Neural crest cell (in vitro differentiated cells): ENCODE measurements around the gene PRRT2. TPM values are rescaled to one million over a fixed set of nuclear protein-coding genes. Genes with fewer than 3 reads are reported as not detected.

Experiments used
- DNase-seq: peaks from one replicate; pipeline ENCODE4 v3.0.0; 2021; ENCODE audit warnings: low read depth, mixed read lengths, low spot score
- H3K27ac Mint-ChIP-seq: one replicate; pipeline ENCODE4 v1.8.0; 2021; ENCODE audit warnings: mild to moderate bottlenecking, mixed read lengths; ENCODE audit not compliant: unreplicated experiment
- H3K27me3 Mint-ChIP-seq: 2 replicates; pipeline ENCODE4 v1.8.0; 2021; ENCODE audit warnings: low read depth, mild to moderate bottlenecking, mixed read lengths
- H3K36me3 Mint-ChIP-seq: 2 replicates; pipeline ENCODE4 v1.8.0; 2021; ENCODE audit warnings: low read depth, mild to moderate bottlenecking, mixed read lengths
- H3K4me1 Mint-ChIP-seq: 2 replicates; pipeline ENCODE4 v1.8.0; 2021; ENCODE audit warnings: mixed read lengths
- H3K4me3 Mint-ChIP-seq: one replicate; pipeline ENCODE4 v1.8.0; 2021; ENCODE audit warnings: mild to moderate bottlenecking, mixed read lengths
- H3K9me3 Mint-ChIP-seq: 2 replicates; pipeline ENCODE4 v1.8.0; 2021; ENCODE audit warnings: mixed read lengths
- CTCF ChIP-seq: fragments of 200-600 bp; sonication (generic); conservative IDR thresholded peaks from 2 replicates; pipeline ENCODE4 v1.5.0; 2021; ENCODE audit warnings: antibody characterized with exemption, mild to moderate bottlenecking
- long read RNA-seq: library from polyadenylated mRNA; unstranded; transcript quantifications from one replicate; pipeline ENCODE4 v2.0.0, GENCODE V29; 2020
- total RNA-seq: library from RNA; stranded (reverse); gene quantifications from 2 replicates; pipeline ENCODE4 v1.2.1, GENCODE V29; 2021

Gene PRRT2
- total RNA-seq = 18.6 and 21.2 TPM in 2 replicates
- long read RNA-seq = 0 reads

GRCh38 chr16:29811896-29812665 lies at the start of gene PRRT2:
Gene PRRT2 (plus strand): TSS chr16:29812193. CDS start chr16:29813055, 862 bp downstream.
- TF ChIP-seq CTCF = no peak
- H3K27ac Mint-ChIP-seq = peak within 1 kb of the TSS; percentile 97
- H3K27me3 Mint-ChIP-seq = peaks cover 21% of the 10 kb centered on the region
- peaks cover 11% of the 10 kb centered on the region for H3K36me3 Mint-ChIP-seq
- no peaks in the 10 kb centered on the region for H3K9me3 Mint-ChIP-seq
- peaks cover 81% of the 10 kb centered on the region for H3K4me1 Mint-ChIP-seq
- peak; percentile 61 for DNase-seq
- peak within 1 kb of the TSS; percentile 96 for H3K4me3 Mint-ChIP-seq

- H3K4me1 Mint-ChIP-seq = no peaks in the 10 kb centered on the region
- no peak for DNase-seq
- no peak overlapping the region for H3K4me3 Mint-ChIP-seq
- peak overlapping the region; percentile 62 for H3K27ac Mint-ChIP-seq
- no peaks in the 10 kb centered on the region for H3K27me3 Mint-ChIP-seq
- no peak for TF ChIP-seq CTCF
- no peaks in the 10 kb centered on the region for H3K9me3 Mint-ChIP-seq
- no peaks in the 10 kb centered on the region for H3K36me3 Mint-ChIP-seq
Observed at GRCh38 chr16:29763326-29763725, 48.7 kb upstream of the PRRT2 start.

- no peak overlapping the region for H3K4me3 Mint-ChIP-seq
- H3K27ac Mint-ChIP-seq = peak overlapping the region; percentile 29
- H3K36me3 Mint-ChIP-seq = no peaks in the 10 kb centered on the region
- no peak for TF ChIP-seq CTCF
- no peaks in the 10 kb centered on the region for H3K9me3 Mint-ChIP-seq
- H3K4me1 Mint-ChIP-seq = no peaks in the 10 kb centered on the region
- no peak for DNase-seq
- H3K27me3 Mint-ChIP-seq = no peaks in the 10 kb centered on the region
Observed at GRCh38 chr16:29765167-29766032, 46.6 kb upstream of the PRRT2 start.

GRCh38 chr16:29766571-29766970 lies 45.4 kb upstream of the PRRT2 start:
- H3K9me3 Mint-ChIP-seq = no peaks in the 10 kb centered on the region
- no peak for TF ChIP-seq CTCF
- H3K4me1 Mint-ChIP-seq = no peaks in the 10 kb centered on the region
- no peak overlapping the region for H3K27ac Mint-ChIP-seq
- no peak overlapping the region for H3K4me3 Mint-ChIP-seq
- H3K27me3 Mint-ChIP-seq = no peaks in the 10 kb centered on the region
- H3K36me3 Mint-ChIP-seq = no peaks in the 10 kb centered on the region
- DNase-seq = no peak

- H3K4me1 Mint-ChIP-seq = no peaks in the 10 kb centered on the region
- no peaks in the 10 kb centered on the region for H3K27me3 Mint-ChIP-seq
- no peak for TF ChIP-seq CTCF
- no peak for DNase-seq
- H3K27ac Mint-ChIP-seq = no peak overlapping the region
- no peaks in the 10 kb centered on the region for H3K9me3 Mint-ChIP-seq
- H3K36me3 Mint-ChIP-seq = no peaks in the 10 kb centered on the region
- H3K4me3 Mint-ChIP-seq = no peak overlapping the region
Observed at GRCh38 chr16:29767062-29767461, 44.9 kb upstream of the PRRT2 start.
